Measurements from ENCODE around the gene EHMT1.

DNA sequence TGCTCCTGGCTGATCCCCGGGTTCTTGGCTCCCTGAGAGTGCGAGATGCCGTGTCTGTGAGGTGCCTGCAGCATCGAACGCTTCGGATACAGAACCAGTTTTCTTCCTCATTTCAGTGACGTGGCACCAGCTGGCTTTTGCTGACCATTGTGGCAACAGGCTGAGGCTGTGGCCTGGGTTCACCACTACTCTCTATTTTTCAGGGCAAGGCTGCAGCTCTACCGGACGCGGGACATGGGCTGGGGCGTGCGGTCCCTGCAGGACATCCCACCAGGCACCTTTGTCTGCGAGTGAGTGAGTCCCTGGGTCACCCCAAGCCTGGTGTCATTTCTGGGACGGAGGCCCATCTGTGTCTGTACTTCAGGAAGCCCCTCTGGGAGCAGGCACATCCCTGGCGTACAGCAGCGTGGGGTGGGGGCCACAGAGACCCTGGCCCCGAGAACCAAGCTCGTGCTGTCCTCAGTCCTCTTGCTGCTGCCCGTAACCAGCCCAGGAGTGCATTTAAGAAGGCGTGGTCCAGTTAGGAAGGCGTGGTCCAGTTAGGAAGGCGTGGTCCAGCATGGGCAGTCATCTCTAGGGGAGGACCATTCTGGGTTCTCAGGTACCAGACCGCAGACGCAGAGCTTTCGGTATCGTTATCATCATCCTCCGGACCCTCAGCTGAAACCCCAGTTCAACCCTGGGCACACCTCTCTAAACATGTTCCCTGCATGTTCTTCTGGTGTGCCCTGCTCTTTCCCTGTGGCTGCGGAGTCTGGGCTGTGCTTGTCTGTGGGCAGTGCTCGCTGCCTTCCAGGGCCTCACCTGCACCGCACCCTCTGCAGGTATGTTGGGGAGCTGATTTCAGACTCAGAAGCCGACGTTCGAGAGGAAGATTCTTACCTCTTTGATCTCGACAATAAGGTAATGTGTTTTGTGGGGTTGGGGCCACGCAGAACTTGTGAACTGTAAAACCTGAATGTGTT lies 198.7 kb downstream of the EHMT1 start:
- TF ChIP-seq, protein P1, sequence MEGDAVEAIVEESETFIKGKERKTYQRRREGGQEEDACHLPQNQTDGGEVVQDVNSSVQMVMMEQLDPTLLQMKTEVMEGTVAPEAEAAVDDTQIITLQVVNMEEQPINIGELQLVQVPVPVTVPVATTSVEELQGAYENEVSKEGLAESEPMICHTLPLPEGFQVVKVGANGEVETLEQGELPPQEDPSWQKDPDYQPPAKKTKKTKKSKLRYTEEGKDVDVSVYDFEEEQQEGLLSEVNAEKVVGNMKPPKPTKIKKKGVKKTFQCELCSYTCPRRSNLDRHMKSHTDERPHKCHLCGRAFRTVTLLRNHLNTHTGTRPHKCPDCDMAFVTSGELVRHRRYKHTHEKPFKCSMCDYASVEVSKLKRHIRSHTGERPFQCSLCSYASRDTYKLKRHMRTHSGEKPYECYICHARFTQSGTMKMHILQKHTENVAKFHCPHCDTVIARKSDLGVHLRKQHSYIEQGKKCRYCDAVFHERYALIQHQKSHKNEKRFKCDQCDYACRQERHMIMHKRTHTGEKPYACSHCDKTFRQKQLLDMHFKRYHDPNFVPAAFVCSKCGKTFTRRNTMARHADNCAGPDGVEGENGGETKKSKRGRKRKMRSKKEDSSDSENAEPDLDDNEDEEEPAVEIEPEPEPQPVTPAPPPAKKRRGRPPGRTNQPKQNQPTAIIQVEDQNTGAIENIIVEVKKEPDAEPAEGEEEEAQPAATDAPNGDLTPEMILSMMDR (IDR thresholded peaks at IDR 0.05), result no peak
- TF ChIP-seq POLR2AphosphoS5 (IDR thresholded peaks at IDR 0.05), result no peak

Data from esophagus muscularis mucosa (tissue), 3 donors.